Subcutaneous abdominal adipose tissue (tissue), 5 donors: ENCODE data around the gene IL17F.

Experiments used
- H3K27ac ChIP-seq: one replicate; pipeline ENCODE4 v1.7.0; 2013; ENCODE audit warnings: low read depth, mild to moderate bottlenecking, inconsistent platforms, low read length, moderate library complexity
- H3K27me3 ChIP-seq, 5 donors: one replicate each; pipeline ENCODE4 v1.7.0; 2013; ENCODE audit warnings: low read length in 5 of 5, inconsistent platforms in 1 of 5; ENCODE audit not compliant: control insufficient read depth in 5 of 5, insufficient read depth in 4 of 5
- H3K36me3 ChIP-seq, 5 donors: one replicate each; pipeline ENCODE4 v1.7.0; 2013; ENCODE audit warnings: low read length in 5 of 5; ENCODE audit not compliant: control insufficient read depth in 5 of 5, insufficient read depth in 5 of 5
- H3K4me1 ChIP-seq, 5 donors: one replicate each; pipeline ENCODE4 v1.7.0; 2013; ENCODE audit warnings: low read length in 5 of 5, mild to moderate bottlenecking in 3 of 5, moderate library complexity in 1 of 5; ENCODE audit not compliant: control insufficient read depth in 5 of 5, insufficient read depth in 5 of 5
- H3K4me3 ChIP-seq, 5 donors: one replicate each; pipeline ENCODE4 v1.7.0; 2013; ENCODE audit warnings: low read length in 5 of 5, low read depth in 1 of 5
- H3K9ac ChIP-seq, 5 donors: one replicate each; pipeline ENCODE4 v1.7.0; 2013; ENCODE audit warnings: low read length in 5 of 5, mild to moderate bottlenecking in 4 of 5, moderate library complexity in 3 of 5
- H3K9me3 ChIP-seq, 5 donors: one replicate each; pipeline ENCODE4 v1.7.0; 2013; ENCODE audit warnings: low read length in 5 of 5; ENCODE audit not compliant: control insufficient read depth in 5 of 5
- donor health status: healthy.
- donor health status: healthy.
- donor health status: healthy.
- donor health status: healthy.
- donor health status: healthy.

IL17F gene

DNA sequence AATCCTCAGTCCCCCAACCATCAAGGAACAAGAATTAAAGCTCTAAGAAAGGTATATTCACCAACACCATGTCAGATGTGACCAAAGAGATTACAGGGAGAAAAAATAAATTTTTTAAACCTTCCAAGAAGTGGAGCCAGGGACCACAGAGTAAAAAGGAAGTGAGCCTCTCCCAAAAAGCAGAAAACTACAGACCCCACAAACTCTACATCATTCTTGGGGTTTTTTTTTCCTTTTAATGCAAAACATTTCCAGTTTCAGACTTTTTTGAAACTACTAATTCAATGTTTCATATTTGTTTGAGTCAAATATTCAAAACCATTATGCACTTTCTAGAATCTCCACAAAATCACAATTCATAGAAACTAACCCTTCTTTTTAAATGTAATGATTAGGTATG lies 6.8 kb upstream of the IL17F start:
- H3K4me1 ChIP-seq, result no peaks in the 10 kb centered on the region
- H3K36me3 ChIP-seq, result no peaks in the 10 kb centered on the region
- no peak overlapping the region for H3K4me3 ChIP-seq
- H3K9me3 ChIP-seq, result no peaks in the 10 kb centered on the region
- no peak overlapping the region for H3K9ac ChIP-seq
- no peak overlapping the region for H3K27ac ChIP-seq
- H3K27me3 ChIP-seq, result peaks cover 4 to 12% (median 5%) of the 10 kb centered on the region in 5 donors

DNA sequence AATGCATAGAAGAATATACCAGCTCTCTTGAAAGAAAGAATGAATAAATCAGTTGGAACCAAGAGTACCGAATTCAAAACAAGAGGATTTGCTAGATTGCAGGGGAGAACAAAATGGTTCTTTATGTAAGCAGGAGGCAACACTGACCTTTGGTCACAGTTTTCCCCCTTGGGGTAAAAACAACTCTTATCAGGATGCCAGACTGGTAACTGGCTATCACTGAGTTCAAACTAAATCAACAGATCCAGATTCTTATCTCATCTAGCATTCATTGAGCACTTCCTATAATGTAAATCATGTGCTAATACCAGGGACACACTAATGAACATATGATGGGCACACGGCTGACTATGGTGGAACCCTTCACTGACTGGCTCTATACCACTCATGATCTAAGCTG lies 4.8 kb upstream of the IL17F start:
- no peak overlapping the region for H3K27ac ChIP-seq
- no peaks in the 10 kb centered on the region for H3K36me3 ChIP-seq
- no peaks in the 10 kb centered on the region for H3K9me3 ChIP-seq
- no peak overlapping the region for H3K9ac ChIP-seq
- no peak overlapping the region for H3K4me3 ChIP-seq
- H3K27me3 ChIP-seq, result peaks cover 0 to 5% (median 0%) of the 10 kb centered on the region in 5 donors
- H3K4me1 ChIP-seq, result no peaks in the 10 kb centered on the region

DNA sequence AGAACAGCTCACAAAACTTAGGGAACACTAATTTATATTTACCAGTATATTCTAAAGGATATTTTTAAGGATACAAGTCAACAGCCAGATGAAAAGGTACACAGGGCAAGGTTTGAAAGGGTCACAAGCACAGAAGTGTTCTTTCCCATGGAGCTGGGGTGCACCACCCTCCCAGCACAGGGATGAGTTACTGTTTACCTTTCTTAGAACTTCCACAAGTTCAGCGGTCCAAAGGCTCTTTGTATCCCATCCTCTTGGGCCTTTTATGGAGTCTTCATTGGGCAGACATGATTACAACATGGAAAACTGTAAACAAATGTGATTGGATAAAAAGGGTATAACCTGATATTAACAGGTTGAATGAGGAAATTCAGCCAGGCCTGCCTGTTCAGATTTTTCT lies 1.1 kb upstream of the IL17F start:
- no peak overlapping the region for H3K9ac ChIP-seq
- H3K4me3 ChIP-seq, result no peak overlapping the region
- H3K9me3 ChIP-seq, result no peaks in the 10 kb centered on the region
- H3K36me3 ChIP-seq, result no peaks in the 10 kb centered on the region
- H3K27ac ChIP-seq, result no peak overlapping the region
- no peaks in the 10 kb centered on the region for H3K27me3 ChIP-seq
- H3K4me1 ChIP-seq, result no peaks in the 10 kb centered on the region

DNA sequence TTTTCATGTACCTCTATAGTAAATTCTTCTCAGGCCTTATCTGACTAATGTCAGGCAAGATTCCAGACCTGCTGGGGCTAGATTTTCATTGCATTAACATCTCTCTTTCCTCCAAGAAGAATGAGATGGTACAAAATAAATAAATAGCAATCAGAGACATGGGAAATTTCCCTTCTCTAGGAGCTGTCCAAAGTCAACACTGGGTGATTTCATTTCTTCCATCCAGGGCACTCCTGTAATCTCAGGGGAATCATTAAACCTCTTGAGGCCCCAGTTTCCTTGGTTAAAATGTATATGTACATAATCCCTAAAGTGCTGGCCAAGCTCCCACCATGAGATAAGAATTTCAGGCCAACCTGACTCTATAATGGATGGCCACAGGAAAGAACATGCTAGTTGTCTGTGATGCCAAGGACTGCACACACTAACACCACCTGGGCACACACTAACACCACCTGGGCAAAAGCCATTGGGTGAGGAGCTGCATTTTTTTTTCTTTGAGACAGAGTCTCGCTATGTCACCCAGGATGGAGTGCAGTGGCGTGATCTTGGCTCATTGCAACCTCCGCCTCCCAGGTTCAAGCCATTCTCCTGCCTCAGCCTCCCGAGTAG lies 912 bp downstream of the IL17F start:
- no peaks in the 10 kb centered on the region for H3K9me3 ChIP-seq
- no peak overlapping the region for H3K9ac ChIP-seq
- no peak overlapping the region for H3K27ac ChIP-seq
- H3K36me3 ChIP-seq, result no peaks in the 10 kb centered on the region
- H3K4me3 ChIP-seq, result no peak overlapping the region
- no peaks in the 10 kb centered on the region for H3K4me1 ChIP-seq
- no peaks in the 10 kb centered on the region for H3K27me3 ChIP-seq

DNA sequence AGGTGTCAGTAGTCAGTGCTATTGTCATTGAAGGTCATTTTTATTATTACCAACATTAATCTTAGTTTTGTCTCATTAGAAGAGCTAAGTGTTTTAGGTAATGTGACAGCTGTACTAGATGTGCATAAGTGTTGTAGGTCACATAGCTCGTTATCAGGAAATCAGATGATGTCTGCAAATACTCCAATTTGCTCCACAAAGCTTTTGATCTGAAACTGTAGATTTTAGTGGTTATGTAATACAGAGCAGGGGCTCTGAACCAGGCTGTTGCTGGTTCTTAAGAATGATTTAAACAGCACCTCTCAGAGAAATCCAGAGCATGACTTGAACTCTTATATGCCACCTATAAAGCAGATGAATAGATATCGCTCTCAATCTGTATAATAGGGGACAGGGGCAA lies 2.5 kb downstream of the IL17F start:
- H3K4me3 ChIP-seq, result no peak overlapping the region
- no peaks in the 10 kb centered on the region for H3K9me3 ChIP-seq
- H3K27ac ChIP-seq, result no peak overlapping the region
- H3K4me1 ChIP-seq, result no peaks in the 10 kb centered on the region
- peaks cover 0 to 8% (median 0%) of the 10 kb centered on the region in 5 donors for H3K27me3 ChIP-seq
- H3K36me3 ChIP-seq, result no peaks in the 10 kb centered on the region
- H3K9ac ChIP-seq, result no peak overlapping the region

DNA sequence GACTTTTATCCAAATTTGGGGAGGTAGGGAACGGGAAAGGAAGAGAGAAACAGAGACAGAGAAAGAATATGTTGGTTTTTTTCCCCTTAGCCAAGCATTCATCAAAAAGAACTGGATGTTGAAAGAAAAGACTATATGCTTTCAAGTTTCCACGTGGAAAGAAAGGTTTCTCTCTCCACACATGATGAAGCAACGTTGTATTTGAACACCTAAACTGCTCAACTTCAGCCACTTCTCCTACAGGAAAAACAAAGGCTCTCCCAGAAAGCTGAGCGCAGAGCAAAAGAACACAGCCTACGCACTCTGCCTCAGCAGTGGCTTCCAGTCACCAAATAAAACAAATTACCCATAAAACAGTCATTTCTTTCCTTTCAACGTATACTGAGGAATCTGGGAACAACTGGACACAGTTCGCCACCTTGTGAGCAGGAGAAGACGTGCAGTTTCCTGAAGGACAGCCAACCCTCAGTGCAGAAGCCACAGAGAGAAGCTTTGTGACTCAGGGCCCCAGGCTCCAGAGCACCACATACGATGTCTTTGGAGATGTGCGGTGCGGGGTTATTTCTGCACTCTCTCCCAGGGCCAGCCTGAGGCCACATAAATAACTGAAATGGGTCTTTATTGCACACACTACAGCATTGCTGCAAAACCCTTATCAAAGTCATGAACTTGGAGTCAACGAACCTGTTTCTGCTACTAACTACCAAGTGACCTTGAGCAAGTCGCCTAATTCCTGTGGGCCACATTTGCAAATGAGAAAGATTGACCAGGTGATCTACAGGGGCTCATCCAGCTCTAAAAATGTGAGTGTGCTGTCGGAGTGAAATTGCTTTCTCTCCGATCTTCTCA lies 10.1 kb downstream of the IL17F start:
- H3K9ac ChIP-seq, result no peak overlapping the region
- no peaks in the 10 kb centered on the region for H3K4me1 ChIP-seq
- H3K27ac ChIP-seq, result no peak overlapping the region
- peaks cover 0 to 9% (median 5%) of the 10 kb centered on the region in 5 donors for H3K27me3 ChIP-seq
- H3K36me3 ChIP-seq, result no peaks in the 10 kb centered on the region
- H3K4me3 ChIP-seq, result no peak overlapping the region
- no peaks in the 10 kb centered on the region for H3K9me3 ChIP-seq

DNA sequence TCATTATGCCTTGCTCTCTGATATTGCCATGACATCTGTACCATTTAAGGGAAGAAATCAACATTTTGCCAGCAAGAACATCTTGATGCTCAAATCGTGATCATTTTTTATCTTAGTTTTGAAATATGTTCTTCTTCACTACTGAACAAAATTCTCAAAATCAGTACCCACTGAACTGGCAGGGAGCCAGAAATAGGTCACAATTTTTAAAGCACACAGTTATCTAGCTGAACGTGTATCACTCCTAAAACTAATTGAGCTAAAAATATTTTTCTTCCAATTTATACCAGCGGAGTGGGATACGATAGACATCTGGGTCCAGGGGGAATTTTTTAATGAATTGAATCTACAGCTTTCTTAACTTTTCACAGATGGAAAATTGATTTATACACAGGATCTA lies 11.3 kb downstream of the IL17F start:
- peaks cover 0 to 9% (median 5%) of the 10 kb centered on the region in 5 donors for H3K27me3 ChIP-seq
- no peak overlapping the region for H3K9ac ChIP-seq
- no peaks in the 10 kb centered on the region for H3K36me3 ChIP-seq
- H3K4me3 ChIP-seq, result no peak overlapping the region
- no peaks in the 10 kb centered on the region for H3K9me3 ChIP-seq
- H3K27ac ChIP-seq, result no peak overlapping the region
- no peaks in the 10 kb centered on the region for H3K4me1 ChIP-seq

DNA sequence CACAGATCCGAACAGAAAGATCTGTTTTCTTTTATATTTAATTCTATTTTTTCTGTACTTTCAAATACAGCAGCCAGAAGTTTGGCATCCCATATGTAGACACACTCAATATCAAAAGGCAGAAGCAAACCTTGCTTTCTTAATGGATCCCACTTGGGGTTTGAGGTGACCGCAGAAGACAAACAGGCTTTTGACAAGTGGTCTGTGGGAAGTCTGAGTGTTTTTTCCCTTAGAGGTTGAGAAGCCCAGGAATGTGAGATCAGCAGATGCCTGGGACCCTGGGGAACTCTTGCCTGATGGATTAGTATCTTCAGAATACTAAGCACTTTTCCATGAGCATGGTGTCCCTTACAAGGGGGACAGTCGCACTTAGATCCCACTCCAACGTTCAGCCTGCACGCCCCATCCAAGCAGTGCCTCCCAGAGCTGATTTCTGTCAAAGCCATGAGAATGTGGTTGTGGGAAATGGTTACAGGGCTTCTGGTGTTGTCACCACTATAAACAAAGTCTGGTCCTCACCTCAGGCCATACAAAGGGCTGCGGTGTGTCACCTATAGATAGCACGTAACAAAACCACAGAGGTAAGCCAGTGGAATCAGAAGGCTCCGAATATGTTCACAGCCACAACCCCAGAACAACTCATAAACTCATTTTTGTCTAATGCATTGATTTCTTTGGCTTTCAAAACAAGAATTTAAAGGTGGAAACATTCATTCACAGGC lies 12.7 kb downstream of the IL17F start:
- no peak overlapping the region for H3K9ac ChIP-seq
- no peak overlapping the region for H3K27ac ChIP-seq
- peaks cover 0 to 5% (median 0%) of the 10 kb centered on the region in 5 donors for H3K27me3 ChIP-seq
- no peaks in the 10 kb centered on the region for H3K36me3 ChIP-seq
- H3K9me3 ChIP-seq, result no peaks in the 10 kb centered on the region
- no peaks in the 10 kb centered on the region for H3K4me1 ChIP-seq
- H3K4me3 ChIP-seq, result no peak overlapping the region

DNA sequence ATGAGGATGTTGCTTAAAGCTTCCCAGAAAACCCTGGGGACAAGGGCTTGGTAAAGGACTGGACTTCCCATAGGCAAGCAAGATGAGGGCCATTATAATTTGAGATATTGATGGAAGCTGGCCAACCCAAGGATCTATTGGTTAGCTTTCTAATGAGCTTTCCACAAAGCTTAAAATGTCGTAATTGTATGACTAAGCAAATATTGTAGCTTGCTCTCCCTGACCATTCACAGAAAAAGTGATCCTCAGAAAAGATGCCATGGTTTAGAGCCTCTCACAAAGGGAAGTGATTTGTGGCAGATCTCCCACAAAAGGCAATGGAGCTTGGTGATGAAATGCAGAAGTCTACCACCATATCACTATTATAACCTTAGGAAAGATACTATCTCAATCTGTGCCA lies 13.6 kb downstream of the IL17F start:
- Histone ChIP-seq H3K4me3 (no peak overlapping the region), H3K4me1 (no peaks in the 10 kb centered on the region)

DNA sequence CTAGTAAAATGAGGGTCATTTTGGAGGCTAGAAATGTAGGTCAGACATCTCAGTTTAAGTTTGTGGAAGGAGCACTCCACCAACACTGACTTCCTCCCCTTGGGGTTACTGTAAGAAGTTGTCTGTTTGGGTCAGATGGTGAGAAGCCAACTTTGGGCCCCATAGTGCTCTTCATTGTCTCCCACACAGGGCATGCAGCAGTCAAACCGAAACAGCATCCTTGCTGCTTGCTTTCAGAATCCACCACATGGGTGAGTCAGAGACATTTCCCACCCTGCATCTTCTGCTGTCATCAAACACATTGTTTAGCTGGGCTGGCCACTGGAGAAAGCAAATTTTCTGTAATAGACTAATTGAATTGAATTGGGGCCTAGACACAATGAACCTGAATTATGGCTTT lies 16.8 kb downstream of the IL17F start:
- no peaks in the 10 kb centered on the region for H3K4me1 ChIP-seq
- H3K9ac ChIP-seq, result no peak overlapping the region
- no peaks in the 10 kb centered on the region for H3K9me3 ChIP-seq
- no peak overlapping the region for H3K27ac ChIP-seq
- no peak overlapping the region for H3K4me3 ChIP-seq
- no peaks in the 10 kb centered on the region for H3K27me3 ChIP-seq
- H3K36me3 ChIP-seq, result no peaks in the 10 kb centered on the region

More for the DNA sequence above, 13.6 kb downstream of the IL17F start:
- Histone ChIP-seq H3K9ac (no peak overlapping the region), H3K27ac (no peak overlapping the region), H3K27me3 (no peaks in the 10 kb centered on the region), H3K36me3 (no peaks in the 10 kb centered on the region), H3K9me3 (no peaks in the 10 kb centered on the region)
